Activated T-cell treated with anti-CD3 and anti-CD28 coated beads, Interleukin-2, amount 50 U/mL, for 72 hours (primary cell): ENCODE data around the gene ZNF35. TPM values are rescaled to one million over a fixed set of nuclear protein-coding genes. Genes with fewer than 3 reads are reported as not detected.
"Not testable (repeated sequence)": the region's sequence is repeated elsewhere in the genome, so short reads cannot be mapped to it uniquely, and the experiment has no call there.

Experiments used
- ATAC-seq, 2 donors: fragments of 150-1000 bp; cut with Tn5 transposase; replicated peaks in 1 of 2; 2 replicates each; pipeline ENCODE4 v1.10.0; 2021; ENCODE audit warnings: moderate library complexity in 2 of 2, mild to moderate bottlenecking in 1 of 2
- DNase-seq, 2 donors: peaks; one replicate each; pipeline ENCODE4 v3.0.0; 2021 to 2022; ENCODE audit warnings: mixed read lengths in 1 of 2
- H3K27ac Mint-ChIP-seq: one replicate; pipeline ENCODE4 v1.8.0; 2022; ENCODE audit warnings: mild to moderate bottlenecking, moderate library complexity, mixed read lengths
- H3K27me3 Mint-ChIP-seq: one replicate; pipeline ENCODE4 v1.8.0; 2022; ENCODE audit warnings: low read depth, mixed read lengths
- H3K36me3 Mint-ChIP-seq, 2 donors: one replicate each; pipeline ENCODE4 v1.8.0; 2022; ENCODE audit warnings: mixed read lengths in 2 of 2, mild to moderate bottlenecking in 1 of 2; ENCODE audit not compliant: insufficient read depth in 2 of 2
- H3K4me1 Mint-ChIP-seq: one replicate; pipeline ENCODE4 v1.8.0; 2022; ENCODE audit warnings: low read depth, mixed read lengths
- H3K4me3 Mint-ChIP-seq, 2 donors: one replicate each; pipeline ENCODE4 v1.8.0; 2022; ENCODE audit warnings: mild to moderate bottlenecking in 2 of 2, mixed read lengths in 2 of 2, moderate library complexity in 2 of 2
- H3K9me3 Mint-ChIP-seq, 2 donors: one replicate each; pipeline ENCODE4 v1.8.0; 2022; ENCODE audit warnings: mixed read lengths in 2 of 2
- total RNA-seq, 2 donors: library from RNA; stranded (reverse); gene quantifications; one replicate each; pipeline ENCODE4 v1.2.3, GENCODE V29; 2022

The ZNF35 gene
- total RNA-seq, 2 donors from 2014 or later, result 4.9 to 8.3 TPM

- Mint-ChIP-seq H3K4me1 (no peaks in the 10 kb centered on the region), H3K4me3 (no peak overlapping the region), H3K27ac (no peak overlapping the region), H3K27me3 (no peaks in the 10 kb centered on the region), H3K36me3 (peaks cover 39 to 43% of the 10 kb centered on the region in 2 donors), H3K9me3 (peaks cover 17 to 38% of the 10 kb centered on the region in 2 donors)
- DNase-seq, result no peak
- no peak for ATAC-seq
Observed at GRCh38 chr3:44661189-44661588, 12.7 kb downstream of the ZNF35 start.

GRCh38 chr3:44665173-44665572 is 16.6 kb downstream of the ZNF35 start:
- no peak overlapping the region for H3K4me3 Mint-ChIP-seq
- no peak for DNase-seq
- H3K4me1 Mint-ChIP-seq, result no peaks in the 10 kb centered on the region
- peaks cover 9 to 23% of the 10 kb centered on the region in 2 donors for H3K9me3 Mint-ChIP-seq
- ATAC-seq, result no peak
- H3K27ac Mint-ChIP-seq, result no peak overlapping the region
- peaks cover 9 to 15% of the 10 kb centered on the region in 2 donors for H3K36me3 Mint-ChIP-seq
- H3K27me3 Mint-ChIP-seq, result no peaks in the 10 kb centered on the region

- no peak for ATAC-seq
Observed at GRCh38 chr3:44666346-44666745, 17.8 kb downstream of the ZNF35 start.

GRCh38 chr3:44669760-44670159 is 21.2 kb downstream of the ZNF35 start:
- Mint-ChIP-seq H3K36me3 (peaks cover 11 to 13% of the 10 kb centered on the region in 2 donors), H3K4me3 (no peak overlapping the region), H3K9me3 (peaks cover 19 to 23% of the 10 kb centered on the region in 2 donors), H3K27ac (no peak overlapping the region), H3K27me3 (no peaks in the 10 kb centered on the region), H3K4me1 (no peaks in the 10 kb centered on the region)
- DNase-seq, result no peak
- no peak for ATAC-seq

More at GRCh38 chr3:44666346-44666745, 17.8 kb downstream of the ZNF35 start:
- H3K27ac Mint-ChIP-seq, result no peak overlapping the region
- no peak for DNase-seq
- H3K9me3 Mint-ChIP-seq, result peaks cover 7 to 19% of the 10 kb centered on the region in 2 donors
- no peaks in the 10 kb centered on the region for H3K27me3 Mint-ChIP-seq
- no peak overlapping the region for H3K4me3 Mint-ChIP-seq
- no peaks in the 10 kb centered on the region for H3K4me1 Mint-ChIP-seq
- peaks cover 3 to 11% of the 10 kb centered on the region in 2 donors for H3K36me3 Mint-ChIP-seq

GRCh38 chr3:44673466-44673865 is 24.9 kb downstream of the ZNF35 start:
- Mint-ChIP-seq H3K36me3 (peaks cover 7 to 10% of the 10 kb centered on the region in 2 donors), H3K9me3 (peaks cover 11 to 16% of the 10 kb centered on the region in 2 donors)
- not testable (repeated sequence) for H3K27me3 Mint-ChIP-seq, ATAC-seq, H3K4me3 Mint-ChIP-seq, DNase-seq, H3K27ac Mint-ChIP-seq, H3K4me1 Mint-ChIP-seq

GRCh38 chr3:44674211-44674610 is 25.7 kb downstream of the ZNF35 start:
- DNase-seq (no peak), ATAC-seq (no peak)
- Mint-ChIP-seq H3K27ac (no peak overlapping the region), H3K4me1 (no peaks in the 10 kb centered on the region), H3K9me3 (peaks cover 11 to 16% of the 10 kb centered on the region in 2 donors), H3K27me3 (no peaks in the 10 kb centered on the region), H3K36me3 (peaks cover 7 to 10% of the 10 kb centered on the region in 2 donors), H3K4me3 (no peak overlapping the region)

- peaks cover 14 to 25% of the 10 kb centered on the region in 2 donors for H3K36me3 Mint-ChIP-seq
- no peaks in the 10 kb centered on the region for H3K4me1 Mint-ChIP-seq
- DNase-seq, result no peak
- peaks cover 17% of the 10 kb centered on the region in 2 donors for H3K9me3 Mint-ChIP-seq
- no peak overlapping the region for H3K27ac Mint-ChIP-seq
- ATAC-seq, result no peak
- no peak overlapping the region for H3K4me3 Mint-ChIP-seq
- no peaks in the 10 kb centered on the region for H3K27me3 Mint-ChIP-seq
Observed at GRCh38 chr3:44678480-44679116, 30.1 kb downstream of the ZNF35 start.

GRCh38 chr3:44680921-44681455 is 32.5 kb downstream of the ZNF35 start:
- no peak overlapping the region for H3K4me3 Mint-ChIP-seq
- peaks cover 13% of the 10 kb centered on the region for H3K4me1 Mint-ChIP-seq
- no peaks in the 10 kb centered on the region for H3K27me3 Mint-ChIP-seq
- ATAC-seq, result no peak
- H3K27ac Mint-ChIP-seq, result no peak overlapping the region
- H3K36me3 Mint-ChIP-seq, result peaks cover 25 to 40% of the 10 kb centered on the region in 2 donors
- H3K9me3 Mint-ChIP-seq, result peaks cover 17 to 24% of the 10 kb centered on the region in 2 donors
- no peak for DNase-seq

GRCh38 chr3:44682182-44682896 is 33.8 kb downstream of the ZNF35 start:
- Mint-ChIP-seq H3K9me3 (peaks cover 24 to 30% of the 10 kb centered on the region in 2 donors), H3K4me3 (no peak overlapping the region), H3K36me3 (peaks cover 30 to 50% of the 10 kb centered on the region in 2 donors), H3K4me1 (peaks cover 13% of the 10 kb centered on the region), H3K27ac (no peak overlapping the region), H3K27me3 (no peaks in the 10 kb centered on the region)
- no peak for DNase-seq
- ATAC-seq, result no peak

- Mint-ChIP-seq H3K27ac (peak overlapping the region; percentile 76), H3K4me3 (peak overlapping the region; percentile 87 to 88), H3K27me3 (peaks cover 7% of the 10 kb centered on the region), H3K9me3 (peaks cover 31 to 37% of the 10 kb centered on the region in 2 donors), H3K4me1 (peaks cover 13% of the 10 kb centered on the region), H3K36me3 (peaks cover 37 to 57% of the 10 kb centered on the region in 2 donors)
- peak; percentile 90 to 95 for ATAC-seq
- peak; percentile 73 to 76 for DNase-seq
Observed at GRCh38 chr3:44685128-44685800, 36.7 kb downstream of the ZNF35 start.

GRCh38 chr3:44687898-44688297 is 39.4 kb downstream of the ZNF35 start:
- Mint-ChIP-seq H3K9me3 (peaks cover 27 to 33% of the 10 kb centered on the region in 2 donors), H3K27ac (no peak overlapping the region), H3K4me3 (no peak overlapping the region), H3K27me3 (peaks cover 27% of the 10 kb centered on the region), H3K36me3 (peaks cover 30 to 45% of the 10 kb centered on the region in 2 donors), H3K4me1 (peaks cover 13% of the 10 kb centered on the region)
- DNase-seq (no peak), ATAC-seq (no peak)
